OCI-LY1 (cell line): Measurements from ENCODE around the gene ELMOD3.

ENCODE experiments used
- H2AFZ ChIP-seq: fragments of 200-600 bp; sonication (generic), shearing (Covaris generic); 2 replicates; pipeline ENCODE4 v1.6.0; 2014; ENCODE audit warnings: antibody characterized with exemption, mild to moderate bottlenecking, low read length
- H3F3A ChIP-seq: fragments of 200-600 bp; sonication (generic), shearing (Covaris generic); 2 replicates; pipeline ENCODE4 v1.6.0; 2014; ENCODE audit warnings: mild to moderate bottlenecking, antibody characterized with exemption, low read length, moderate library complexity; ENCODE audit not compliant: insufficient read depth
- H3K27ac ChIP-seq: fragments of 200-600 bp; sonication (generic); 2 replicates; pipeline ENCODE4 v1.5.1; 2014; ENCODE audit warnings: low read length, mixed run types, mild to moderate bottlenecking, low read depth; ENCODE audit not compliant: poor library complexity, severe bottlenecking
- H3K27me3 ChIP-seq: fragments of 200-600 bp; sonication (generic); 2 replicates; pipeline ENCODE4 v1.6.0; 2014; ENCODE audit warnings: antibody characterized with exemption, mild to moderate bottlenecking, low read length, moderate library complexity; ENCODE audit not compliant: insufficient read depth
- H3K36me3 ChIP-seq: fragments of 200-600 bp; sonication (generic); 2 replicates; pipeline ENCODE4 v1.6.1; 2014; ENCODE audit warnings: mild to moderate bottlenecking, antibody characterized with exemption, low read length, moderate library complexity, mixed read lengths; ENCODE audit not compliant: insufficient read depth
- H3K4me1 ChIP-seq: fragments of 200-600 bp; sonication (generic); 2 replicates; pipeline ENCODE4 v1.5.1; 2014; ENCODE audit warnings: mild to moderate bottlenecking, low read length, moderate library complexity; ENCODE audit not compliant: insufficient read depth, severe bottlenecking
- H3K4me2 ChIP-seq: fragments of 200-600 bp; sonication (generic), shearing (Covaris generic); 2 replicates; pipeline ENCODE4 v1.6.1; 2014; ENCODE audit warnings: low read length
- H3K4me3 ChIP-seq: fragments of 200-600 bp; sonication (generic); 2 replicates; pipeline ENCODE4 v1.5.1; 2014; ENCODE audit warnings: low read length, low read depth, mild to moderate bottlenecking, mixed read lengths; ENCODE audit not compliant: poor library complexity, severe bottlenecking
- H3K79me2 ChIP-seq: fragments of 200-600 bp; shearing (Covaris generic); 2 replicates; pipeline ENCODE4 v1.6.1; 2016; ENCODE audit warnings: mixed run types, low read length, mixed read lengths; ENCODE audit not compliant: insufficient read depth
- H3K9ac ChIP-seq: fragments of 200-600 bp; sonication (generic), shearing (Covaris generic); 2 replicates; pipeline ENCODE4 v1.6.1; 2014; ENCODE audit warnings: mild to moderate bottlenecking, low read length, mixed read lengths
- H3K9me2 ChIP-seq: fragments of 200-600 bp; sonication (generic), shearing (Covaris generic); 2 replicates; pipeline ENCODE4 v1.6.1; 2014; ENCODE audit warnings: low read depth, mild to moderate bottlenecking, low read length, mixed read lengths
- H3K9me3 ChIP-seq: fragments of 200-600 bp; shearing (Covaris generic); 2 replicates; pipeline ENCODE4 v1.6.1; 2014; ENCODE audit warnings: low read length, mixed read lengths
- H4K20me1 ChIP-seq: fragments of 200-600 bp; sonication (generic), shearing (Covaris generic); 2 replicates; pipeline ENCODE4 v1.6.0; 2016; ENCODE audit warnings: mild to moderate bottlenecking, low read length; ENCODE audit not compliant: insufficient read depth
- EZH2 ChIP-seq: fragments of 200-600 bp; sonication (generic), shearing (Covaris generic); IDR thresholded peaks from 2 replicates; pipeline ENCODE4 v1.8.0; 2017; ENCODE audit warnings: borderline replicate concordance, mixed run types, mild to moderate bottlenecking, antibody characterized with exemption, low read length, moderate library complexity, mixed read lengths
- TF ChIP-seq, protein P1 (sequence below): fragments of 200-600 bp; sonication (generic), shearing (Covaris generic); IDR thresholded peaks from 2 replicates; pipeline ENCODE4 v1.5.1; 2017; ENCODE audit warnings: mild to moderate bottlenecking, antibody characterized with exemption, low read length, moderate library complexity, mixed read lengths

Gene ELMOD3

DNA sequence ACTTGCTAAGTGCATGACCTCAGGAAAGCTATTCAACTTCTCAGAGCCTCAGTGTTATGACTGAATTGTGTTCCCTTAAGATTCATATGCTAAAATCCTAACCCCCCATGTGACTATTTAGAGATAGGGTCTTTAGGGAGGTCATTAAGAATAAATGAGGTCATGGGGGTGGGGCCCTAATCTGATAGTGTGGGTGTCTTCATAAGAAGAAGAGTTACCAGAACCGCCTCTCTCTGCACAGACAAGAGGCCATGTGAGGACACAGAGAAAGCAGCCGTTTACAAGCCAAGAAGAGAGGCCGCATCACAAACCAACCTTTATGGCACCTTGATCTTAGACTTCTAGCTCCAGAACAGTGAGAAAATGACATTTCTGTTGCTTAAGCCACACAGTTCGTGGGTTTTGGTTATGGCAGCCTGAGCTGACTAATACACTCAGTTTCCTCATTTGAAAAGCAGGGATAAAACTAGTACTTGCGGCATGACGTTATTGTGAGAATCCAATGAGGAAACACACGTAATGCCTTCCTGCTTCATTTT is 73.8 kb downstream of the ELMOD3 start:
- peaks cover 5% of the 10 kb centered on the region for H3K4me1 ChIP-seq
- no peak overlapping the region for H3K4me2 ChIP-seq
- H4K20me1 ChIP-seq: no peaks in the 10 kb centered on the region
- no peak overlapping the region for H3K4me3 ChIP-seq
- no peaks in the 10 kb centered on the region for H3K9me3 ChIP-seq
- H3K79me2 ChIP-seq: no peaks in the 10 kb centered on the region
- H2AFZ ChIP-seq: no peak overlapping the region
- no peaks in the 10 kb centered on the region for H3K9me2 ChIP-seq
- H3K27me3 ChIP-seq: no peaks in the 10 kb centered on the region
- TF ChIP-seq, protein P1, sequence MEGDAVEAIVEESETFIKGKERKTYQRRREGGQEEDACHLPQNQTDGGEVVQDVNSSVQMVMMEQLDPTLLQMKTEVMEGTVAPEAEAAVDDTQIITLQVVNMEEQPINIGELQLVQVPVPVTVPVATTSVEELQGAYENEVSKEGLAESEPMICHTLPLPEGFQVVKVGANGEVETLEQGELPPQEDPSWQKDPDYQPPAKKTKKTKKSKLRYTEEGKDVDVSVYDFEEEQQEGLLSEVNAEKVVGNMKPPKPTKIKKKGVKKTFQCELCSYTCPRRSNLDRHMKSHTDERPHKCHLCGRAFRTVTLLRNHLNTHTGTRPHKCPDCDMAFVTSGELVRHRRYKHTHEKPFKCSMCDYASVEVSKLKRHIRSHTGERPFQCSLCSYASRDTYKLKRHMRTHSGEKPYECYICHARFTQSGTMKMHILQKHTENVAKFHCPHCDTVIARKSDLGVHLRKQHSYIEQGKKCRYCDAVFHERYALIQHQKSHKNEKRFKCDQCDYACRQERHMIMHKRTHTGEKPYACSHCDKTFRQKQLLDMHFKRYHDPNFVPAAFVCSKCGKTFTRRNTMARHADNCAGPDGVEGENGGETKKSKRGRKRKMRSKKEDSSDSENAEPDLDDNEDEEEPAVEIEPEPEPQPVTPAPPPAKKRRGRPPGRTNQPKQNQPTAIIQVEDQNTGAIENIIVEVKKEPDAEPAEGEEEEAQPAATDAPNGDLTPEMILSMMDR: no peak
- no peak for TF ChIP-seq EZH2
- no peaks in the 10 kb centered on the region for H3F3A ChIP-seq
- H3K27ac ChIP-seq: no peak overlapping the region
- no peak overlapping the region for H3K9ac ChIP-seq
- H3K36me3 ChIP-seq: no peaks in the 10 kb centered on the region

DNA sequence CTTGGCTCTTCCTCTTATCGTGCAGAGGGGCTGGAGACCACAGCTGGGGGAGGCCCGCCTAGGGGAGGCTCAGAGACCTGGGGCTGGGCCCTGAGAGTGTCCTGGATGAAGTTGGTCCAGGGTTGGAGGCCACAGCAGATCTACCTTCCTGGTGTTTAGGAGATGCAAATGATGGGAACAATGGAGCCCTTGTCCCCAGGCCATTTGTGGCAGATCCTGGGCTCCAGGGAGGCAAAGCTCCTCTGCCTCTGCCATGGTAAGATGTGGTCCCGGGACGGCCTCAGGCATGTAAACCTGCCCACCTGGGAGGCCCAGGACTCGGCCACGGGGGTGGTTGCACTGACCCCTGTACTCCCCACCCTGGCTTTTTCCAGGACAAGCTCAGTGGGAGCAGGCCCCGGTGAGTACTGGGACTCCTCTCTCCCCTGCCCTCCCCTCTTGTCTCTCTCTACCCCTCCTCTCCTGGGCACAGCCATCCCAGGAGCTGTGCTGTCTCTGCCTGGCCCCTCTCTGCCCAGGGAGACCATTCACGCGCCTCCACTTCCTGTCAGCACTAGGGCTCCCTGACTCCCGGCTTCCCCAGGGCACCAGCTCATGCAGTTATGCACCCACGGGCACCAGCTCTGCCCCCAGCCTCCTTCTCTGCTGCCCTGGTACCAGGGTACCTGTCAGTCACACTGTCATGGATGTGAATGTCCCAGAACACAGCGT is 74.8 kb downstream of the ELMOD3 start:
- Histone ChIP-seq H2AFZ (no peak overlapping the region), H3K4me1 (peaks cover 5% of the 10 kb centered on the region), H3K79me2 (no peaks in the 10 kb centered on the region), H3K27ac (no peak overlapping the region), H3K27me3 (no peaks in the 10 kb centered on the region), H3K9me3 (no peaks in the 10 kb centered on the region), H3K9me2 (no peaks in the 10 kb centered on the region), H3K36me3 (no peaks in the 10 kb centered on the region), H3K4me3 (no peak overlapping the region), H3F3A (no peaks in the 10 kb centered on the region), H3K4me2 (no peak overlapping the region), H3K9ac (no peak overlapping the region), H4K20me1 (no peaks in the 10 kb centered on the region)
- TF ChIP-seq EZH2: no peak
- TF ChIP-seq, protein P1: no peak

DNA sequence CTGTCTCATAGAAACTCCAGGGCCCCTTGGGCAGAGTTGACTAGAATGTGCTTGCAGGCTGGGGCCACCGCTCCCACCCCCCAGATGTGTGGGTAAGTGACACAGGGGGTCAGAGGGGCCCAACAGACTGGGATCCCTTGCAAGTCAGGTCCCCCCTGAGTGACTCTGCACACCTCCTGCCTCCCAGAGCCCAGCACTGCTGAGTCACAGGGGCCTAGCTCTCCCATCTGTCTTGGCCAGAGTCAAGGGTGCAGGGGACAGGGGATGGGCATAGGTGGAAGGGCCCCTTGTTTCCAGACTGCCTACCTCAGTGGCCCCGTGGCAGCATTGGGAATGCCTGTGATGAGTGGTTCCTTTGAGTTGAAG is 75.3 kb downstream of the ELMOD3 start:
- no peak for TF ChIP-seq EZH2
- TF ChIP-seq, protein P1: no peak
- Histone ChIP-seq H3K9ac (no peak overlapping the region), H2AFZ (no peak overlapping the region)

More for the DNA sequence above, 75.3 kb downstream of the ELMOD3 start:
- H4K20me1 ChIP-seq: no peaks in the 10 kb centered on the region
- no peak overlapping the region for H3K4me3 ChIP-seq
- H3K79me2 ChIP-seq: no peaks in the 10 kb centered on the region
- H3K9me2 ChIP-seq: no peaks in the 10 kb centered on the region
- no peak overlapping the region for H3K27ac ChIP-seq
- H3K4me2 ChIP-seq: no peak overlapping the region
- peaks cover 5% of the 10 kb centered on the region for H3K4me1 ChIP-seq
- H3K36me3 ChIP-seq: no peaks in the 10 kb centered on the region
- no peaks in the 10 kb centered on the region for H3F3A ChIP-seq
- no peaks in the 10 kb centered on the region for H3K27me3 ChIP-seq
- no peaks in the 10 kb centered on the region for H3K9me3 ChIP-seq
